ENCODE measurements around the gene CDH18. TPM values are rescaled to one million over a fixed set of nuclear protein-coding genes. Genes with fewer than 3 reads are reported as not detected.

CDH18 gene
- total RNA-seq, 2 experiments from 2014 or later: not detected

GRCh38 chr5:19534751-19535150, 453.2 kb downstream of the CDH18 start:
- ChIA-PET CTCF (no interaction called here), POLR2A (no interaction called here)
- Mint-ChIP-seq H3K36me3 (ENCODE audit: low read depth) (no peaks in the 10 kb centered on the region), H3K27ac (no peak overlapping the region), H3K27me3 (ENCODE audit: low read depth) (no peaks in the 10 kb centered on the region), H3K9me3 (ENCODE audit: insufficient read depth) (no peaks in the 10 kb centered on the region), H3K4me1 (ENCODE audit: low read depth) (no peaks in the 10 kb centered on the region), H3K4me3 (no peak overlapping the region)
- ATAC-seq (no peak), DNase-seq (no peak)

GRCh38 chr5:19532936-19533335, 455.1 kb downstream of the CDH18 start:
- ATAC-seq (no peak), DNase-seq (no peak)
- Mint-ChIP-seq H3K4me1 (ENCODE audit: low read depth) (no peaks in the 10 kb centered on the region), H3K4me3 (no peak overlapping the region), H3K27me3 (ENCODE audit: low read depth) (no peaks in the 10 kb centered on the region), H3K9me3 (ENCODE audit: insufficient read depth) (no peaks in the 10 kb centered on the region), H3K27ac (no peak overlapping the region), H3K36me3 (ENCODE audit: low read depth) (no peaks in the 10 kb centered on the region)
- ChIA-PET POLR2A (no interaction called here), CTCF (no interaction called here)

- no peak overlapping the region for H3K27ac Mint-ChIP-seq
- POLR2A ChIA-PET: no interaction called here
- H3K36me3 Mint-ChIP-seq (ENCODE audit: low read depth): no peaks in the 10 kb centered on the region
- no peaks in the 10 kb centered on the region for H3K4me1 Mint-ChIP-seq (ENCODE audit: low read depth)
- DNase-seq (no peak), ATAC-seq (no peak)
- CTCF ChIA-PET: no interaction called here
- H3K27me3 Mint-ChIP-seq (ENCODE audit: low read depth): no peaks in the 10 kb centered on the region
- H3K4me3 Mint-ChIP-seq: no peak overlapping the region
- no peaks in the 10 kb centered on the region for H3K9me3 Mint-ChIP-seq (ENCODE audit: insufficient read depth)
These were observed 456.5 kb downstream of the CDH18 start for GRCh38 chr5:19531374-19531952.

GRCh38 chr5:19519448-19519847, 468.6 kb downstream of the CDH18 start:
- CTCF ChIA-PET: no interaction called here
- ATAC-seq (no peak), DNase-seq (no peak)
- Mint-ChIP-seq H3K4me3 (no peak overlapping the region), H3K27ac (no peak overlapping the region), H3K27me3 (ENCODE audit: low read depth) (no peaks in the 10 kb centered on the region), H3K36me3 (ENCODE audit: low read depth) (no peaks in the 10 kb centered on the region), H3K9me3 (ENCODE audit: insufficient read depth) (peaks cover 20% of the 10 kb centered on the region), H3K4me1 (ENCODE audit: low read depth) (no peaks in the 10 kb centered on the region)
- POLR2A ChIA-PET: no interaction called here

GRCh38 chr5:19498852-19499251, 489.1 kb downstream of the CDH18 start:
- ATAC-seq (no peak), DNase-seq (no peak)
- ChIA-PET POLR2A (no interaction called here), CTCF (no interaction called here)
- Mint-ChIP-seq H3K9me3 (ENCODE audit: insufficient read depth) (peaks cover 29% of the 10 kb centered on the region), H3K36me3 (ENCODE audit: low read depth) (no peaks in the 10 kb centered on the region), H3K27ac (no peak overlapping the region), H3K4me1 (ENCODE audit: low read depth) (no peaks in the 10 kb centered on the region), H3K4me3 (no peak overlapping the region), H3K27me3 (ENCODE audit: low read depth) (no peaks in the 10 kb centered on the region)

- H3K4me3 Mint-ChIP-seq: no peak overlapping the region
- H3K27me3 Mint-ChIP-seq (ENCODE audit: low read depth): no peaks in the 10 kb centered on the region
- peaks cover 21% of the 10 kb centered on the region for H3K9me3 Mint-ChIP-seq (ENCODE audit: insufficient read depth)
- no peaks in the 10 kb centered on the region for H3K4me1 Mint-ChIP-seq (ENCODE audit: low read depth)
- DNase-seq (no peak), ATAC-seq (no peak)
- no peaks in the 10 kb centered on the region for H3K36me3 Mint-ChIP-seq (ENCODE audit: low read depth)
- CTCF ChIA-PET: no interaction called here
- no peak overlapping the region for H3K27ac Mint-ChIP-seq
- POLR2A ChIA-PET: no interaction called here
These were observed 490.7 kb downstream of the CDH18 start for GRCh38 chr5:19497229-19497815.

- CTCF ChIA-PET: no interaction called here
These were observed 491.9 kb downstream of the CDH18 start for GRCh38 chr5:19496056-19496455.

GRCh38 chr5:19492861-19493260, 495.1 kb downstream of the CDH18 start:
- Mint-ChIP-seq H3K27ac (no peak overlapping the region), H3K4me1 (ENCODE audit: low read depth) (no peaks in the 10 kb centered on the region), H3K4me3 (no peak overlapping the region), H3K36me3 (ENCODE audit: low read depth) (no peaks in the 10 kb centered on the region), H3K9me3 (ENCODE audit: insufficient read depth) (peaks cover 24% of the 10 kb centered on the region), H3K27me3 (ENCODE audit: low read depth) (no peaks in the 10 kb centered on the region)
- DNase-seq (no peak), ATAC-seq (no peak)
- CTCF ChIA-PET: no interaction called here
- POLR2A ChIA-PET: no interaction called here

More at GRCh38 chr5:19496056-19496455, 491.9 kb downstream of the CDH18 start:
- no peak overlapping the region for H3K4me3 Mint-ChIP-seq
- no peaks in the 10 kb centered on the region for H3K36me3 Mint-ChIP-seq (ENCODE audit: low read depth)
- POLR2A ChIA-PET: no interaction called here
- no peak for ATAC-seq
- peaks cover 17% of the 10 kb centered on the region for H3K9me3 Mint-ChIP-seq (ENCODE audit: insufficient read depth)
- no peak overlapping the region for H3K27ac Mint-ChIP-seq
- no peaks in the 10 kb centered on the region for H3K4me1 Mint-ChIP-seq (ENCODE audit: low read depth)
- DNase-seq: no peak
- H3K27me3 Mint-ChIP-seq (ENCODE audit: low read depth): no peaks in the 10 kb centered on the region

GRCh38 chr5:19488786-19489185, 499.2 kb downstream of the CDH18 start:
- H3K4me1 Mint-ChIP-seq (ENCODE audit: low read depth): no peaks in the 10 kb centered on the region
- DNase-seq: no peak
- POLR2A ChIA-PET: no interaction called here
- no peaks in the 10 kb centered on the region for H3K27me3 Mint-ChIP-seq (ENCODE audit: low read depth)
- no peaks in the 10 kb centered on the region for H3K36me3 Mint-ChIP-seq (ENCODE audit: low read depth)
- ATAC-seq: no peak
- CTCF ChIA-PET: no interaction called here
- H3K27ac Mint-ChIP-seq: no peak overlapping the region
- no peak overlapping the region for H3K4me3 Mint-ChIP-seq
- H3K9me3 Mint-ChIP-seq (ENCODE audit: insufficient read depth): peaks cover 18% of the 10 kb centered on the region

- Mint-ChIP-seq H3K4me1 (ENCODE audit: low read depth) (no peaks in the 10 kb centered on the region), H3K4me3 (no peak overlapping the region), H3K27ac (no peak overlapping the region), H3K27me3 (ENCODE audit: low read depth) (no peaks in the 10 kb centered on the region), H3K9me3 (ENCODE audit: insufficient read depth) (peaks cover 30% of the 10 kb centered on the region), H3K36me3 (ENCODE audit: low read depth) (no peaks in the 10 kb centered on the region)
- CTCF ChIA-PET: no interaction called here
- no peak for ATAC-seq
- no peak for DNase-seq
- POLR2A ChIA-PET: no interaction called here
These were observed 500.5 kb downstream of the CDH18 start for GRCh38 chr5:19487480-19487879.

- H3K4me1 Mint-ChIP-seq (ENCODE audit: low read depth): no peaks in the 10 kb centered on the region
- H3K4me3 Mint-ChIP-seq: no peak overlapping the region
- CTCF ChIA-PET: no interaction called here
- H3K27ac Mint-ChIP-seq: no peak overlapping the region
- no peaks in the 10 kb centered on the region for H3K36me3 Mint-ChIP-seq (ENCODE audit: low read depth)
- no peaks in the 10 kb centered on the region for H3K27me3 Mint-ChIP-seq (ENCODE audit: low read depth)
- DNase-seq (no peak), ATAC-seq (no peak)
- peaks cover 23% of the 10 kb centered on the region for H3K9me3 Mint-ChIP-seq (ENCODE audit: insufficient read depth)
- POLR2A ChIA-PET: no interaction called here
These were observed 508.4 kb downstream of the CDH18 start for GRCh38 chr5:19479562-19479961.

GRCh38 chr5:19462019-19462418, 526.0 kb downstream of the CDH18 start:
- Mint-ChIP-seq H3K27me3 (ENCODE audit: low read depth) (no peaks in the 10 kb centered on the region), H3K36me3 (ENCODE audit: low read depth) (no peaks in the 10 kb centered on the region), H3K27ac (no peak overlapping the region), H3K9me3 (ENCODE audit: insufficient read depth) (peaks cover 16% of the 10 kb centered on the region), H3K4me1 (ENCODE audit: low read depth) (no peaks in the 10 kb centered on the region), H3K4me3 (no peak overlapping the region)
- DNase-seq (no peak), ATAC-seq (no peak)
- CTCF ChIA-PET: no interaction called here
- POLR2A ChIA-PET: no interaction called here

- ChIA-PET POLR2A (no interaction called here), CTCF (no interaction called here)
- no peak overlapping the region for H3K4me3 Mint-ChIP-seq
- H3K9me3 Mint-ChIP-seq (ENCODE audit: insufficient read depth): peaks cover 11% of the 10 kb centered on the region
- no peaks in the 10 kb centered on the region for H3K36me3 Mint-ChIP-seq (ENCODE audit: low read depth)
- H3K4me1 Mint-ChIP-seq (ENCODE audit: low read depth): no peaks in the 10 kb centered on the region
- no peaks in the 10 kb centered on the region for H3K27me3 Mint-ChIP-seq (ENCODE audit: low read depth)
- ATAC-seq: no peak
- H3K27ac Mint-ChIP-seq: no peak overlapping the region
- no peak for DNase-seq
These were observed 563.5 kb downstream of the CDH18 start for GRCh38 chr5:19424506-19424905.

All from activated CD8-positive, alpha-beta T cell treated with anti-CD3 and anti-CD28 coated beads, Interleukin-2, amount 10 ng/mL, durations not matched to agents 7 days and 5 days (primary cell).